Measurements from ENCODE around the gene PAM. TPM values are rescaled to one million over a fixed set of nuclear protein-coding genes. Genes with fewer than 3 reads are reported as not detected.

PAM gene
- total RNA-seq, 2 donors from 2014 or later: 69.2 to 124 TPM

- intact Hi-C loops (cut with DNase I): no loop called here
- no peak for TF ChIP-seq CTCF (IDR thresholded peaks at IDR 0.05)
- no peak for DNase-seq
- H3K27ac ChIP-seq: no peak overlapping the region
- no peaks in the 10 kb centered on the region for H3K4me1 ChIP-seq
- H3K27me3 ChIP-seq: no peaks in the 10 kb centered on the region
- no peak overlapping the region for H3K4me3 ChIP-seq
- no peaks in the 10 kb centered on the region for H3K9me3 ChIP-seq
- no peaks in the 10 kb centered on the region for H3K36me3 ChIP-seq
- no peak overlapping the region for H3K9ac ChIP-seq (ENCODE audit: low read depth in 2 of 2, low read length in 2 of 2)
Observed at GRCh38 chr5:102800427-102800826, 45.3 kb downstream of the PAM start.

- no peaks in the 10 kb centered on the region for H3K27me3 ChIP-seq
- intact Hi-C loops (cut with DNase I): no loop called here
- no peak for TF ChIP-seq CTCF (IDR thresholded peaks at IDR 0.05)
- no peak overlapping the region for H3K4me3 ChIP-seq
- no peaks in the 10 kb centered on the region for H3K9me3 ChIP-seq
- DNase-seq: no peak
- H3K36me3 ChIP-seq: no peaks in the 10 kb centered on the region
- no peak overlapping the region for H3K9ac ChIP-seq (ENCODE audit: low read depth in 2 of 2, low read length in 2 of 2)
- no peak overlapping the region for H3K27ac ChIP-seq
- no peaks in the 10 kb centered on the region for H3K4me1 ChIP-seq
Observed at GRCh38 chr5:102801371-102801770, 46.3 kb downstream of the PAM start.

- intact Hi-C loops (cut with DNase I): no loop called here
- no peak for TF ChIP-seq CTCF (IDR thresholded peaks at IDR 0.05)
- no peak for DNase-seq
- no peaks in the 10 kb centered on the region for H3K9me3 ChIP-seq
- no peak overlapping the region for H3K4me3 ChIP-seq
- H3K36me3 ChIP-seq: no peaks in the 10 kb centered on the region
- H3K27me3 ChIP-seq: no peaks in the 10 kb centered on the region
- H3K4me1 ChIP-seq: no peaks in the 10 kb centered on the region
- no peak overlapping the region for H3K9ac ChIP-seq (ENCODE audit: low read depth in 2 of 2, low read length in 2 of 2)
- H3K27ac ChIP-seq: no peak overlapping the region
Observed at GRCh38 chr5:102802708-102803458, 47.8 kb downstream of the PAM start.

GRCh38 chr5:102807878-102808502 lies 52.9 kb downstream of the PAM start:
- Histone ChIP-seq H3K4me3 (no peak overlapping the region), H3K4me1 (no peaks in the 10 kb centered on the region), H3K9me3 (no peaks in the 10 kb centered on the region), H3K36me3 (no peaks in the 10 kb centered on the region), H3K9ac (ENCODE audit: low read depth in 2 of 2, low read length in 2 of 2) (no peak overlapping the region), H3K27me3 (no peaks in the 10 kb centered on the region), H3K27ac (no peak overlapping the region)
- intact Hi-C loops (cut with DNase I): no loop called here
- no peak for DNase-seq
- TF ChIP-seq CTCF (IDR thresholded peaks at IDR 0.05): no peak

- no peaks in the 10 kb centered on the region for H3K36me3 ChIP-seq
- no peak overlapping the region for H3K9ac ChIP-seq (ENCODE audit: low read depth in 2 of 2, low read length in 2 of 2)
- H3K4me3 ChIP-seq: no peak overlapping the region
- H3K4me1 ChIP-seq: no peaks in the 10 kb centered on the region
- no peaks in the 10 kb centered on the region for H3K27me3 ChIP-seq
- H3K9me3 ChIP-seq: no peaks in the 10 kb centered on the region
- intact Hi-C loops (cut with DNase I): no loop called here
- TF ChIP-seq CTCF (IDR thresholded peaks at IDR 0.05): no peak
- no peak for DNase-seq
- no peak overlapping the region for H3K27ac ChIP-seq
Observed at GRCh38 chr5:102809033-102809432, 53.9 kb downstream of the PAM start.

Measured in colonic mucosa (tissue), 4 donors.